DMS153 treated with DMSO at 0.1 percent for 48 hours (cell line): ENCODE measurements around the gene ATRX.
"Not testable (repeated sequence)": the region's sequence is repeated elsewhere in the genome, so short reads cannot be mapped to it uniquely, and the experiment has no call there.

Experiments used
- DNase-seq: peaks from one replicate; lab custom pipeline; 2025; ENCODE audit not compliant: unreplicated experiment; lab: John Stamatoyannopoulos, UW

ATRX gene

GRCh38 chrX:77785486-77786364 lies at the start of gene ATRX:
Gene ATRX, minus strand, starts transcription at chrX:77786216. Its CDS starts 215 bp downstream, at chrX:77786001.
- DNase-seq = peak; percentile 52

- not testable (repeated sequence) for DNase-seq
Measured at GRCh38 chrX:77831544-77831943, 45.5 kb upstream of the ATRX start.

- DNase-seq = not testable (repeated sequence)
Measured at GRCh38 chrX:77821989-77822388, 36.0 kb upstream of the ATRX start.

- no peak for DNase-seq
Measured at GRCh38 chrX:77820091-77820727, 34.2 kb upstream of the ATRX start.

- DNase-seq = no peak
Measured at GRCh38 chrX:77814210-77814609, 28.2 kb upstream of the ATRX start.

- DNase-seq = no peak
Measured at GRCh38 chrX:77802201-77802600, 16.2 kb upstream of the ATRX start.

GRCh38 chrX:77795124-77795523 lies 9.1 kb upstream of the ATRX start:
- no peak for DNase-seq

- DNase-seq = no peak
Measured at GRCh38 chrX:77793946-77794345, 7.9 kb upstream of the ATRX start.

- no peak for DNase-seq
Measured at GRCh38 chrX:77788050-77788449, 2.0 kb upstream of the ATRX start.

- no peak for DNase-seq
Measured at GRCh38 chrX:77786365-77786680, 307 bp upstream of the ATRX start.

- DNase-seq = no peak
Measured at GRCh38 chrX:77779695-77780094, 6.3 kb downstream of the ATRX start.

- DNase-seq = no peak
Measured at GRCh38 chrX:77776659-77777058, 9.4 kb downstream of the ATRX start.

GRCh38 chrX:77771601-77772000 lies 14.4 kb downstream of the ATRX start:
- no peak for DNase-seq

- no peak for DNase-seq
Measured at GRCh38 chrX:77768787-77769186, 17.2 kb downstream of the ATRX start.

GRCh38 chrX:77766212-77766611 lies 19.8 kb downstream of the ATRX start:
- DNase-seq = not testable (repeated sequence)

GRCh38 chrX:77755561-77755960 lies 30.5 kb downstream of the ATRX start:
- no peak for DNase-seq

- not testable (repeated sequence) for DNase-seq
Measured at GRCh38 chrX:77753942-77754341, 32.1 kb downstream of the ATRX start.

- DNase-seq = no peak
Measured at GRCh38 chrX:77749695-77750094, 36.3 kb downstream of the ATRX start.

- no peak for DNase-seq
Measured at GRCh38 chrX:77743720-77744119, 42.3 kb downstream of the ATRX start.

- DNase-seq = no peak
Measured at GRCh38 chrX:77742788-77743476, 43.1 kb downstream of the ATRX start.

GRCh38 chrX:77740376-77740905 lies 45.6 kb downstream of the ATRX start:
- no peak for DNase-seq

GRCh38 chrX:77733342-77733741 lies 52.7 kb downstream of the ATRX start:
- no peak for DNase-seq
